Kidney epithelial cell (primary cell): Measurements from ENCODE around the gene CDH15. TPM values are rescaled to one million over a fixed set of nuclear protein-coding genes. Genes with fewer than 3 reads are reported as not detected.

Source experiments
- DNase-seq: peaks from one replicate; pipeline ENCODE4 v3.0.0-alpha.2; 2010; ENCODE audit warnings: low read depth
- H3K27me3 ChIP-seq: 2 replicates; pipeline ENCODE4 v1.6.0; 2011; ENCODE audit warnings: low read length; ENCODE audit not compliant: control insufficient read depth, insufficient read depth
- H3K36me3 ChIP-seq: 2 replicates; pipeline ENCODE4 v1.5.1; 2011; ENCODE audit warnings: low read length; ENCODE audit not compliant: control insufficient read depth, insufficient read depth
- H3K4me3 ChIP-seq: 2 replicates; pipeline ENCODE4 v1.5.1; 2011; ENCODE audit warnings: low read depth, mild to moderate bottlenecking, control low read depth, low read length
- total RNA-seq: library from RNA; depleted of rRNA; stranded (reverse); fragments of >200 nt; gene quantifications from 2 replicates; pipeline ENCODE4 v1.2.3, GENCODE V29; 2015
- TF ChIP-seq, protein P1 (sequence below): IDR thresholded peaks from 2 replicates; pipeline ENCODE4 v1.5.1; 2011; ENCODE audit warnings: mild to moderate bottlenecking, moderate library complexity, low read length, control low read depth, inconsistent platforms; ENCODE audit not compliant: insufficient read depth, poor library complexity, severe bottlenecking

CDH15 gene
- total RNA-seq, 1 donor from 2014 or later: 0.50 TPM

DNA sequence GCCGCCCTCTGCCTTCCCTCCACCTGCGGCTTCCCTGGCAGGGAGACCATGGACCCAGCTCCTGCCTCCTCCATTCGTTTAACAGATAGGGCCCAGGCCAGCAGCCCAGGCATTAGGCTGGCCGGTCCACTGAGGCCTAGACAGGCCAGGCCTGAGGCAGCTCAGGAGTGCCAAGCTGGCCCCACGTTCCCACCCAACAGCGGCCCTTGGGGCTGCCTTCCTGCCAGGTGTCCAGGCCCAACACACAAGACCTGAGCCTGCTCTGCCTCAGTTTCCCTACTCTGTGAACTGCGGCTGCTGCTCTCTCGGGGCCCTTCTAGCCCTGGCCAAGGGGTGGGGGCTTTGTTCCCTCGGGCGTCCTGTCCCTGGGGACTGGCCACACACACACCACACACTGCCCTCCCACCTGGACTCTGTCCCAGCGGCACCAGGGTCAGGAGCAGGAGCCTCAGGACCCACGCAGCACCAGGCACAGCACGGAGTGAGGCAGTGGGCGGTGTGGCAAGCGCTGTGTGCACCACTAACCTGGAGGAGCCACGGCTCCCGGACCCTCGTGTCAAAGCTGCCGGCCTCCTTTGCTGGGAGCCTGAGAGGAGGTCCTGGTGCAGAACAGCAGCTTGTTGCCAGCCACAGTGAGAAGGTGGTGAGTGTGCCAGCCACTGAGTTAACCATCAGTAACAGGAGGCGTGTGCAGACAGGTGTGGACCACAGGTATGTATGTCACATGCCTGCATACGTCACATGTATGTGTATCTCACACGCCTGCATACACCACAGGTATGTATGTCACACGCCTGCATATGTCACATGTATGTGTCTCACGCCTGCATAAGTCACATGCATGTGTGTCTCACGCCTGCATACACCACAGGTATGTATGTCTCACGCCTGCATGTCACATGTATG, 14.6 kb upstream of the CDH15 start:
- H3K4me3 ChIP-seq: no peak overlapping the region
- DNase-seq: no peak
- H3K36me3 ChIP-seq: no peaks in the 10 kb centered on the region
- TF ChIP-seq, protein P1, sequence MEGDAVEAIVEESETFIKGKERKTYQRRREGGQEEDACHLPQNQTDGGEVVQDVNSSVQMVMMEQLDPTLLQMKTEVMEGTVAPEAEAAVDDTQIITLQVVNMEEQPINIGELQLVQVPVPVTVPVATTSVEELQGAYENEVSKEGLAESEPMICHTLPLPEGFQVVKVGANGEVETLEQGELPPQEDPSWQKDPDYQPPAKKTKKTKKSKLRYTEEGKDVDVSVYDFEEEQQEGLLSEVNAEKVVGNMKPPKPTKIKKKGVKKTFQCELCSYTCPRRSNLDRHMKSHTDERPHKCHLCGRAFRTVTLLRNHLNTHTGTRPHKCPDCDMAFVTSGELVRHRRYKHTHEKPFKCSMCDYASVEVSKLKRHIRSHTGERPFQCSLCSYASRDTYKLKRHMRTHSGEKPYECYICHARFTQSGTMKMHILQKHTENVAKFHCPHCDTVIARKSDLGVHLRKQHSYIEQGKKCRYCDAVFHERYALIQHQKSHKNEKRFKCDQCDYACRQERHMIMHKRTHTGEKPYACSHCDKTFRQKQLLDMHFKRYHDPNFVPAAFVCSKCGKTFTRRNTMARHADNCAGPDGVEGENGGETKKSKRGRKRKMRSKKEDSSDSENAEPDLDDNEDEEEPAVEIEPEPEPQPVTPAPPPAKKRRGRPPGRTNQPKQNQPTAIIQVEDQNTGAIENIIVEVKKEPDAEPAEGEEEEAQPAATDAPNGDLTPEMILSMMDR: no peak
- H3K27me3 ChIP-seq: peaks cover 5% of the 10 kb centered on the region

DNA sequence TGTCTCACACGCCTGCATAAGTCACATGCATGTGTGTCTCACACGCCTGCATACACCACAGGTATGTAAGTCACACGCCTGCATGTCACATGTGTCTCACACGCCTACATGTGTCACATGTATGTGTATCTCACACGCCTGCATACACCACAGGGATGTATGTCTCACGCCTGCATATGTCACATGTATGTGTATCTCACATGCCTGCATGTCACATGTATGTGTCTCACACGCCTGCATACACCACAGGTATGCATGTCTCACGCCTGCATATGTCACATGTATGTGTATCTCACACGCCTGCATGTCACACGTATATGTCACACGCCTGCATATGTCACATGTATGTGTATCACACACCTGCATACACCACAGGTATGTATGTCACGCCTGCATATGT, 13.8 kb upstream of the CDH15 start:
- Histone ChIP-seq H3K36me3 (no peaks in the 10 kb centered on the region), H3K4me3 (no peak overlapping the region), H3K27me3 (peaks cover 9% of the 10 kb centered on the region)
- DNase-seq: no peak
- TF ChIP-seq, protein P1: no peak

DNA sequence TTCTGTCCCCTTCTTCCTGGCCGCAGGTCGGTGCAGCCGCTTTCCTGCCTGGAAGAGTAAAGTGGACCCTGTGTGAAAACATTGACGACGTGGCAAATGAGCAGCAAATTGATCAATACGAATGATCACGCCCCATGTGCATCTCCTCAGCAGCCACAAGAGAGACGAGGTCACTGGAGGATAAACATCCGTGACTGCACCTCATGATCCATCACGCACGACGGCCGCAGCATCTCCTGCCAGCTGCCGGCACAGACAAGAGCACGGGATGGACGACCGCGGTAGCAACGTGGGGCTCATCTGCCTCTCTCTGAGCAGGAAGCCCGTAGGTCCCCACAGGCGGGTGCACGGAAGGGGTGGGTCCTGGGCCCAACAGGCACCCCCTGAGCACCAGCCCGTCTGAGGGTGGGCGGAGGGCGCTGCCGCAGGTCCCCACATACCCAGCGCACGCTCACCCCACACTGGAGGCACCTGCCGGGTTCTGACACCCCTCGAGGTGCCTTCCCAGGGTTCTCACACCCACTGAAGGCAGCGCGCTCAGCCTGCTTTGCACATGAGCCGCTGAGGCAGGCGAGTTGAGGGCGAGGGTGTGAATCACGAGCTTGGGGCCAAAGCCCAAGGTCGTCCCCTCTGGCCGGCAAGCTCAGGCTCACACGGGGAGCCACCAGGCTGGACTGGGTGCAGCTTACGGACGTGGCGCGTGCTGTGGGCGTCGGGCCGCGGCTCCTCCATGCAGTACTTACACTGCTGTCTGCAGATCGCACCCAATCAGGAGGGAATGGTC, 12.3 kb upstream of the CDH15 start:
- no peaks in the 10 kb centered on the region for H3K36me3 ChIP-seq
- H3K4me3 ChIP-seq: no peak overlapping the region
- TF ChIP-seq, protein P1: no peak
- H3K27me3 ChIP-seq: peaks cover 14% of the 10 kb centered on the region
- no peak for DNase-seq

DNA sequence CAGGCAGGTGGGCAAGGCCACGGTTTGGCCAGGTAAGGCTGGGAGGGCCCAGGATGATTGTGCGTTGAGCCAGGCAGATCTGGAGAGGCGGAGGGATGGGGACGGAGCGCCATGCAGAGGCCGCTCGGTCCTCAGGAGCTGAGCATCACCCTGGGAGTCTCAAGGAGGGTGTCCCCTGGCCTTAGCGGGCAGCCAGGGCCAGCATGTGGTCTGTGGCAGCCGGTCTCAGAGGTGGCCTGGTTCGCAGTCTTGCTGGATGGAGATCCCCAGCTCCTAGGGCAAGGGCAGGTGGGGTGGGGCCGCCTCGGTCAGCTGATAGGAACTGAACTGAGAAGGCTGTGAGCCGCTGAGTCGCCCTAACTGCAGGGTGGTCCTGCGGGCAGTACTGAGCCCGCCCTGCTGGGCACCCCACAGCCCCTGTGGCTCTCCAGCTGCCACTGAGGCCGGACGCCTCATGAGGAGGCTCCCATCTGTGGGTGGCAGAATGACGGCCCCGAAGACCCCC, 11.6 kb upstream of the CDH15 start:
- Histone ChIP-seq H3K4me3 (no peak overlapping the region), H3K27me3 (peaks cover 20% of the 10 kb centered on the region), H3K36me3 (no peaks in the 10 kb centered on the region)
- DNase-seq: no peak
- TF ChIP-seq, protein P1: no peak

DNA sequence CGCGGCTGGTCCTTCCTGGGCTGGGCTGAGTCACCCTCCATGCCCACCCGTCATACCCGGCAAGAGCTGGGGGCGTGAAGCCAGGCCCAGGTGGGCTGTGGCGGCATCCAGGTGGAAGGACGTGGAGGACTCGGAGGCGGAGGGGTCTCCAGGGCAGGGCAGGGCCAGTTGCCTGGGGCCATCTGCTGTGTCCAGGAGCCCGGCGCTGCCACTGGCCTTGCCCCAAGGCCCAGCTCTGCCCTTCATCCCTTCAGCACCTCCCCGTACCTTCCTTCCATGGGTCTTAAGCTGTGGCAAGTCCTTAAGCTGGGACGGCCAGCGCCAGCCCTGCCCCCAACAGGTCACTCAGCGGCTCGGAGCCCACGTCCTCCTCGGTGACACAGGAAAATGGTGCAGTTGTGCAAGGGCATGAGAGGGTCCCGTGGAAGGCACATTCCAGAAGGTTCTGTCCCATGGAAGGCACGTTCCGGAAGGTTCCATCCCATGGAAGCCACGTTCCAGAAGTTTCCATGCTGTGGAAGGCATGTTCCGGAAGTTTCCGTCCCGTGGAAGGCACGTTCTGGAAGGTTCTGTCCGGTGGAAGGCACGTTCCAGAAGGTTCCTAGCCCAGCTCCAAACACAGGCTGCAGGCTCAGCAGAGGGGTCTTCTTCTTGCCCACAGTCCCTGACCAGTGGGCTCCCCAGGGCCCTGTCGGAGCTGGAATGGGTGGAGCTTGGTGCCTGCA, 10.4 kb upstream of the CDH15 start:
- Histone ChIP-seq H3K36me3 (no peaks in the 10 kb centered on the region), H3K4me3 (no peak overlapping the region), H3K27me3 (peaks cover 24% of the 10 kb centered on the region)
- TF ChIP-seq, protein P1: no peak
- DNase-seq: no peak
